Aorta (tissue), 5 donors: ENCODE results near the gene USP40. TPM values are rescaled to one million over a fixed set of nuclear protein-coding genes. Genes with fewer than 3 reads are reported as not detected.

Source experiments
- ATAC-seq: fragments of 200-7000 bp; cut with Tn5 transposase; one replicate; pipeline ENCODE4 v1.9.1; 2022; ENCODE audit warnings: moderate library complexity; ENCODE audit not compliant: low FRiP score
- DNase-seq, 2 donors: peaks; one replicate each; pipeline ENCODE4 v3.0.0-alpha.2; 2020
- H3K27ac ChIP-seq, 2 donors: one replicate each; pipeline ENCODE4 v1.5.1; 2013; ENCODE audit warnings: low read length in 2 of 2, mild to moderate bottlenecking in 2 of 2, moderate library complexity in 2 of 2, control low read depth in 1 of 2, inconsistent platforms in 1 of 2, low read depth in 1 of 2
- H3K27me3 ChIP-seq, 2 donors: one replicate each; pipeline ENCODE4 v1.6.1; 2013; ENCODE audit warnings: control low read depth in 1 of 2, low read length in 1 of 2, mild to moderate bottlenecking in 1 of 2, moderate library complexity in 1 of 2; ENCODE audit not compliant: insufficient read depth in 2 of 2, control insufficient read depth in 1 of 2
- H3K36me3 ChIP-seq, 2 donors: one replicate each; pipeline ENCODE4 v1.6.1; 2013; ENCODE audit warnings: control low read depth in 1 of 2, low read length in 1 of 2, mild to moderate bottlenecking in 1 of 2; ENCODE audit not compliant: insufficient read depth in 2 of 2, control insufficient read depth in 1 of 2
- H3K4me1 ChIP-seq, 2 donors: one replicate each; pipeline ENCODE4 v1.6.1; 2013; ENCODE audit warnings: low read length in 2 of 2, control low read depth in 1 of 2, mild to moderate bottlenecking in 1 of 2, moderate library complexity in 1 of 2; ENCODE audit not compliant: insufficient read depth in 2 of 2, control insufficient read depth in 1 of 2
- H3K4me3 ChIP-seq, 2 donors: one replicate each; pipeline ENCODE4 v1.5.1; 2013; ENCODE audit warnings: low read length in 2 of 2, control low read depth in 1 of 2, mild to moderate bottlenecking in 1 of 2
- H3K9me3 ChIP-seq: one replicate; pipeline ENCODE4 v1.6.1; 2013; ENCODE audit warnings: mild to moderate bottlenecking, low read length; ENCODE audit not compliant: control insufficient read depth
- WGBS, 2 donors: extraction: QIAGEN DNeasy Blood & Tissue Kit; methylation state at CpG; one replicate each; pipeline ENCODE4 v1.1.7; 2013; 5-methylcytosine and 5-hydroxymethylcytosine counted together
- intact Hi-C, 2 donors: fragments of 100-400 bp; cut with DNase I; formaldehyde crosslinking; loops; one replicate each; pipeline versions ENCODE4 v1.14.2 to v1.15.0; 2022
- polyA plus RNA-seq, 2 donors: library from polyadenylated mRNA; stranded (reverse); fragments of 200-250 nt; gene quantifications; one replicate each; pipeline ENCODE4 v1.2.3, GENCODE V29; 2013
- total RNA-seq, 2 donors: library from RNA; stranded (reverse); fragmentation: NEBNext Ultra II Directional; extraction: Animal tissue kit (Norgen Biotek cat#: 25700); gene quantifications; one replicate each; pipeline ENCODE4 v1.2.1, GENCODE V29; 2021
- donor health status: healthy with polysubstance abuse.
- donor health status: Bipolar disorder and iron deficiency.
- donor health status: DM: no; HTN: no; CAD: no.
- donor health status: DM: no; HTN: no; CAD: no.
- donor health status: DM: yes; HTN: yes; CAD: no.

The USP40 gene
- total and polyA plus RNA-seq, 4 donors = 11.4 to 52.6 (median 30.0) TPM

GRCh38 chr2:233449081-233449901 lies 117.3 kb downstream of the USP40 start:
- Histone ChIP-seq H3K36me3 (peaks cover 0 to 7% of the 10 kb centered on the region in 2 donors), H3K9me3 (no peaks in the 10 kb centered on the region), H3K4me1 (no peaks in the 10 kb centered on the region), H3K4me3 (no peak overlapping the region), H3K27me3 (no peaks in the 10 kb centered on the region), H3K27ac (no peak overlapping the region)
- intact Hi-C loops = loop anchor here in 1 of 2 donors (5.0 kb wide), 1 partner anchor 47 kb away; no protein-coding TSS in a partner anchor
- DNase-seq = peak in 1 of 2 donors; percentile 81
- no peak for ATAC-seq
- WGBS, 2 donors = 54 to 55% methylated on average over 31 of the region's 31 CpGs

- Histone ChIP-seq H3K4me1 (no peaks in the 10 kb centered on the region), H3K36me3 (peaks cover 0 to 7% of the 10 kb centered on the region in 2 donors), H3K27ac (no peak overlapping the region), H3K4me3 (no peak overlapping the region), H3K9me3 (no peaks in the 10 kb centered on the region), H3K27me3 (no peaks in the 10 kb centered on the region)
- WGBS, 2 donors = 86 to 88% methylated on average over 4 of the region's 4 CpGs
- no peak for ATAC-seq
- intact Hi-C loops = loop anchor here in 1 of 2 donors (5.0 kb wide), 1 partner anchor 46 kb away; no protein-coding TSS in a partner anchor
- no peak for DNase-seq
Measured at GRCh38 chr2:233448575-233448974, 118.0 kb downstream of the USP40 start.

- intact Hi-C loops = loop anchor here in 1 of 2 donors (5.0 kb wide), 1 partner anchor 46 kb away; no protein-coding TSS in a partner anchor
- DNase-seq = peak in 1 of 2 donors; percentile 67
- Histone ChIP-seq H3K36me3 (peaks cover 0 to 7% of the 10 kb centered on the region in 2 donors), H3K27ac (no peak overlapping the region), H3K27me3 (no peaks in the 10 kb centered on the region), H3K4me3 (no peak overlapping the region), H3K4me1 (no peaks in the 10 kb centered on the region), H3K9me3 (no peaks in the 10 kb centered on the region)
- no peak for ATAC-seq
- WGBS, 2 donors = 62 to 68% methylated on average over 11 of the region's 11 CpGs
Measured at GRCh38 chr2:233448220-233448559, 118.4 kb downstream of the USP40 start.

GRCh38 chr2:233447506-233448219 lies 118.9 kb downstream of the USP40 start:
- Histone ChIP-seq H3K9me3 (no peaks in the 10 kb centered on the region), H3K4me1 (no peaks in the 10 kb centered on the region), H3K27ac (no peak overlapping the region), H3K4me3 (no peak overlapping the region), H3K27me3 (no peaks in the 10 kb centered on the region), H3K36me3 (peaks cover 0 to 7% of the 10 kb centered on the region in 2 donors)
- DNase-seq (peak in 1 of 2 donors; percentile 69), ATAC-seq (no peak)
- intact Hi-C loops = loop anchor here in 1 of 2 donors (5.0 kb wide), 1 partner anchor 45 kb away; no protein-coding TSS in a partner anchor
- WGBS, 2 donors = 87 to 91% methylated on average over 15 of the region's 15 CpGs

- Histone ChIP-seq H3K9me3 (no peaks in the 10 kb centered on the region), H3K4me3 (no peak overlapping the region), H3K4me1 (no peaks in the 10 kb centered on the region), H3K27ac (no peak overlapping the region), H3K36me3 (peaks cover 0 to 4% of the 10 kb centered on the region in 2 donors), H3K27me3 (no peaks in the 10 kb centered on the region)
- no peak for ATAC-seq
- intact Hi-C loops = loop anchor here in 1 of 2 donors (5.0 kb wide), 1 partner anchor 44 kb away; no protein-coding TSS in a partner anchor
- 89 to 91% methylated on average over 37 of the region's 37 CpGs for WGBS, 2 donors
- DNase-seq = peak in 1 of 2 donors; percentile 67
Measured at GRCh38 chr2:233446606-233447305, 119.8 kb downstream of the USP40 start.

- H3K36me3 ChIP-seq = peaks cover 0 to 4% of the 10 kb centered on the region in 2 donors
- no peak overlapping the region for H3K27ac ChIP-seq
- DNase-seq (no peak), ATAC-seq (no peak)
- intact Hi-C loops = loop anchor here in 1 of 2 donors (5.0 kb wide), 1 partner anchor 44 kb away; no protein-coding TSS in a partner anchor
- no peaks in the 10 kb centered on the region for H3K9me3 ChIP-seq
- no peak overlapping the region for H3K4me3 ChIP-seq
- no peaks in the 10 kb centered on the region for H3K4me1 ChIP-seq
- 67 to 82% methylated on average over 1 of the region's 1 CpG for WGBS, 2 donors
- no peaks in the 10 kb centered on the region for H3K27me3 ChIP-seq
Measured at GRCh38 chr2:233446121-233446520, 120.5 kb downstream of the USP40 start.

- 91 to 92% methylated on average over 18 of the region's 18 CpGs for WGBS, 2 donors
- H3K9me3 ChIP-seq = no peaks in the 10 kb centered on the region
- H3K27ac ChIP-seq = no peak overlapping the region
- no peak overlapping the region for H3K4me3 ChIP-seq
- no peaks in the 10 kb centered on the region for H3K4me1 ChIP-seq
- DNase-seq (peak in 1 of 2 donors; percentile 53), ATAC-seq (no peak)
- intact Hi-C loops = loop anchor here in 1 of 2 donors (5.0 kb wide), 1 partner anchor 43 kb away; no protein-coding TSS in a partner anchor
- H3K36me3 ChIP-seq = peaks cover 0 to 4% of the 10 kb centered on the region in 2 donors
- H3K27me3 ChIP-seq = no peaks in the 10 kb centered on the region
Measured at GRCh38 chr2:233445152-233445830, 121.3 kb downstream of the USP40 start.

GRCh38 chr2:233444501-233444900 lies 122.1 kb downstream of the USP40 start:
- ATAC-seq (no peak), DNase-seq (peak in 1 of 2 donors; percentile 48)
- Histone ChIP-seq H3K27ac (no peak overlapping the region), H3K4me3 (no peak overlapping the region), H3K27me3 (no peaks in the 10 kb centered on the region), H3K9me3 (no peaks in the 10 kb centered on the region), H3K36me3 (peaks cover 0 to 4% of the 10 kb centered on the region in 2 donors), H3K4me1 (no peaks in the 10 kb centered on the region)
- intact Hi-C loops = loop anchor here in 1 of 2 donors (5.0 kb wide), 1 partner anchor 92 kb away; the partner anchor contains the start of gene DGKD
- WGBS, 2 donors = 81 to 89% methylated on average over 11 of the region's 11 CpGs
